Putamen (tissue), 1 donor: ENCODE results near the gene HYCC1.
A peak's percentile ranks its signal among the peaks of the same experiment; 100 is the strongest.

Experiments used
- DNase-seq: peaks from one replicate; pipeline ENCODE4 v3.0.0-alpha.2; 2016; ENCODE audit warnings: low spot score

The HYCC1 gene

GRCh38 chr7:23016345-23017253 lies 2.7 kb upstream of the HYCC1 start:
- DNase-seq: no peak

DNA sequence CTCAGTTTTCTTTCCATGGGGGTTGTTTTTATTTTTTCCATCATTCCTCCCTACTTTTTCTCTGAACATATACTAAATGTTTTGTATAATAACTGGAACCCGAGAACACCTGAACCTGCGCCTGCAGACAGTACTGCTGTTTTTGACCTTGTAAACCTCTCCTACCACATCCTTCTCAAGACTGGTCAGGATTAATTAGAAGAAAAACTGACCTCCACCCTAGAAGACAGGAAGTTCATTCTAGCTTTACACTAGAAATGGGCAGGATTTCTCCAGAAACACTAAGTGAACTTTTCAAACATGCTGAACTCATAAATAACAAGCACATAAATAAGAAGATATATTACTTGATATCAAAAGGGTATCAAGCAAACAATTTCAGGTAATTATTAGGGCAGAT lies 751 bp upstream of the HYCC1 start:
- DNase-seq: no peak

DNA sequence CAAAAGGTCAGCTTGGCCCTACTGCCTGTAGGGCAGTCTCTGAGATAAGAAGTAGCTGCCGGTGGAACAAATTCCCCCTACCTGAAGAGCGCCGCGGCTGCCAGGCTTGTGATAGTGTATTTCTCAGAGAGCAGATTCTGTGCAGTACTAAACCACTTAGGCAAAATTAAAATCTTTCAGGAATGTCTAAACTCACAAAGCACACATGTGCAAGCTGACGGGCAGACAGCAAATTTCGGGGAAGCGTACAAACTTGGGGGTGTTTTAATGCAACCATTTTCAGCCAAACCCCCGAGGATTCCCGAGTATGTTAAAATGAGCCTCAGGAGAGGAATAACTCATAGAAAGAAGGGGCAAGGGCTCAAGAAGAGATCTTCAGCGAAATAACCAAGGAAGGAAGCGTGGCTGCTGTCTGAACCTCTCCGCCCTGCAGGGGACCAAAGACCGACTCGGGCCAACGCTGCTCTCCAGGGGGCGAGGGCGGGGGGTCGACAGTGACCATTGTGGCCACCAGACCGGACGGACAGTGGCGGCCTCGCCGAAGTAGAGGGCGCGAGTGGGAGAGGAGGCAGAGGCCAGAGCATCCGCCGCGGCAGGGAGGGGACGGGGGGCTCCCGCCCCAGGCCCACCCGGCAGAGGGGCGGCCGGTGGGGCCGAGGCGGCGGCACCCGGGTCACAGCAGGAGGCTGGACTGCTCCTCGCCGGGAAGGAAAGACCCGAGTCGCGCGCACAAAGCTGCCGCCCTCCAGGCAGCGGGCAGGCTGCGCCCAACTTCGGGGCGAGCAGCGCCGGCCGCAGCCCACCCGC lies 819 bp downstream of the HYCC1 start:
- peak; percentile 23 for DNase-seq

- DNase-seq: no peak
Observed at GRCh38 chr7:23012186-23012585, 1.7 kb downstream of the HYCC1 start.

- DNase-seq: no peak
Observed at GRCh38 chr7:23011222-23011924, 2.6 kb downstream of the HYCC1 start.

- DNase-seq: no peak
Observed at GRCh38 chr7:23009303-23009702, 4.6 kb downstream of the HYCC1 start.

DNA sequence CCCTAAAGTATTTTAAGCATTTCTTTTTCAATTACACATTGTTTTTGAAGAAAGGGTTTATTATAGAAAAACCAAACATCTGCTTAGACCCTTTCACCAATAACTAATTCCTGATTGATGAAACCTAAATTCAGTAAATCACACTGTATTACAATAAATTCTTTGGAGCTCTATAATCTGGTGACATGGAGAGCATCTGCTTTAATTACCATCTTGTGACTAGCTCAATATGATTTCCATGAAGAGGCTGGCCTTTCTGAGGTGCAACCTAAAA lies 9.7 kb downstream of the HYCC1 start:
- DNase-seq: no peak

DNA sequence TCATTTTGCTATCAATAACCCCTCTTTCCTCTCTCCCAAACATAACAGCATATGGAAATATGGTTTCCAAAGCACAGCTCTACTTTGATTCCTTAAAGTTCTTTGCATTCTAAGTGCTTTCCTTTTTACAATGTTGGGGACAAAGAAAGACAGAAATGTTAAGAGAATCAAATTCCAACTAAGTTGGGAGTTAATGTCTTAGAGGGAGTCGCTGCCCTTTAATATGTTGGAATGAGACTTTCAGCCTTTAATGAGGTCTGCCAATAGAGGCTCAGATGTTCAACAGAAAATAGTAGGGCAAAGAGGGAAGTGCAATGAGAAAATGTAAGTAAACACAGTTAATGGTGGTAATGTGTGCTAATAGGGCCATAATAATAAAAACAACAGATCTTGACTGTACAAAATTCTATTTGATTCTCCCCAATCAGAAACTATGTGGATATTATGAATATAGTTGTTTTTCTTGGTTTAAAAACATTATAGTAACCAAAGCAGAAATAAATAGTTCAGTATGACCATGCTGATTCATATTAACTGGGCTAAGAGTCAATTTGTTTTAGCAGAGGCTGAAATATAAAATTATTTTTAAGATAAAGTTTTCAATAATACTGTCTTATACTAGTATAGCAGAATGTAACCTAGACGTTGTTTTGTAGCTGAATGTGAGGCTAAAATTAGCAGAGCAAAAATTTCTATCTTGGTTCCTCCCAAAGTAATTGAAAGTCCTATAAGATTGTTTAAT lies 10.3 kb downstream of the HYCC1 start:
- DNase-seq: no peak

DNA sequence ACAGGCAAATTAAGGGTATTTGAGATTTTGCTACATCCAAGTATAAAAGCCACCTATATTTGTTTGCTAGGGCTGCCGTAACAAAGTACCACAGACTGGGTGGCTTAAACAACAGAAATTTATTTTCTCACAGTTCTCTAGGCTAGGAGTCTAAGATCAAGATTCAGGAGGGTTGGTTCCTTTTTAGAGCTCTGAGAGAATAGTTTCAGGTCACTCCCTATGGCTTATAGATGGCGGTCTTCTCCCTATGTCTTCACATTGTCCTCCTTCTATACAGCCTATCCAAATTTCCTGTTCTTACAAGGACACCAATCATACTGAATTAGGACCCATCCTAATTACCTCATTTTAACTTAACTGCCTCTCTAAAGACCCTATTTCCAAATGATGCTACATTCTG lies 11.2 kb downstream of the HYCC1 start:
- DNase-seq: no peak

- no peak for DNase-seq
Observed at GRCh38 chr7:23001610-23002009, 12.3 kb downstream of the HYCC1 start.

DNA sequence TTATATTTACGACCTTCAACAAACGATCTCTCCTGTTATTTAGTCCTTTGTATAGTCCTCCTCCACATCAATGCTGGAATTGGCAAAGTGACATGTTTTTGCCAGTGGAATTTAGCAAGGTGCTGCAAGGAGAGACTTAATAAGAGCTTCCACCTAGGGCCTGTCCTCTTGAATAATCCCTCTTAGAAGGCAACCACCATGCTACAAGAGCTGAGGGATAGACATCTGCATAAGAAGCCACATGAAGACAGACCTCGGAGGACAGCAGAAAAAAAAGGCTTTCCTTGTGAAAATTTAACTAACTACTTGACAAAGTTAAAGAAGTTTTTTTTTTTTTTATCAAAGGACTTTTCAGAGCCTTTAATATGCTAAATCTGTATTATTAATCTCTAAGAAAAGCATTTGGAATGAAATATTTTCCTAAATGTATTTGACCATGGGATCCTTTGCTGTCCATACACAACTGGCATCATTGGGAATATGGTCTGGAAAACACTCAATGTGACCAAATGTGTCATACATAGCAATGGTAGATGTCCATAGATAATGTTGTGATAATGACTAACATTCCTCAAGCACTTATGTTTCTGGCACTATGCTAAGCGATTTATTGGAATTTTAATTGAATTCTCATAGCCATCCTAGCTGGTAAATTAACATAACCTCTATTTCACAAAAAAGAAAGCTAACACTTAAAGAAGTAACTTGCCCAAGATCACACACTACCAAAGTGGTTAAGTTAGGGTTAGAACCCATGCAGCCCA lies 13.2 kb downstream of the HYCC1 start:
- no peak for DNase-seq

- DNase-seq: no peak
Observed at GRCh38 chr7:22998519-22998896, 15.4 kb downstream of the HYCC1 start.

GRCh38 chr7:22997871-22998518 lies 15.9 kb downstream of the HYCC1 start:
- no peak for DNase-seq

- DNase-seq: no peak
Observed at GRCh38 chr7:22996470-22996869, 17.5 kb downstream of the HYCC1 start.

DNA sequence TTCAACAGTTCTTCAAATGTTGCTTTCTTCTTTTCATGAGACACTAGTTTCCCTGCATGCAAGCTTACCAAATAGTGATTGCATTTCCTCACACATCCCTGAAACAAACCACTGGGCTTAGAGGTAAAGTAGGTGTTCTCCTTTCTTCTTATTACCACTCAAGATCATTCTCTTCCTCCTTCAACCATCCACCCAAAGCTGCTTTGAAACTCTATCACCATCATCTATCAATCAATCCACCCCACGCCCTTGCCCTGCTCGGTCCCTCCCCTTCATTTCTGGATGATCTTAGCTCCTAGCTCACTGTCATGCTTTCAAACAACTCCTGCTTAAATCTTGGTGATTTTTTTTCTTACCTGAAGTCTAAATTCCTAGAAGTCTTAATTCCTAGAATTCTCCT lies 18.9 kb downstream of the HYCC1 start:
- no peak for DNase-seq

DNA sequence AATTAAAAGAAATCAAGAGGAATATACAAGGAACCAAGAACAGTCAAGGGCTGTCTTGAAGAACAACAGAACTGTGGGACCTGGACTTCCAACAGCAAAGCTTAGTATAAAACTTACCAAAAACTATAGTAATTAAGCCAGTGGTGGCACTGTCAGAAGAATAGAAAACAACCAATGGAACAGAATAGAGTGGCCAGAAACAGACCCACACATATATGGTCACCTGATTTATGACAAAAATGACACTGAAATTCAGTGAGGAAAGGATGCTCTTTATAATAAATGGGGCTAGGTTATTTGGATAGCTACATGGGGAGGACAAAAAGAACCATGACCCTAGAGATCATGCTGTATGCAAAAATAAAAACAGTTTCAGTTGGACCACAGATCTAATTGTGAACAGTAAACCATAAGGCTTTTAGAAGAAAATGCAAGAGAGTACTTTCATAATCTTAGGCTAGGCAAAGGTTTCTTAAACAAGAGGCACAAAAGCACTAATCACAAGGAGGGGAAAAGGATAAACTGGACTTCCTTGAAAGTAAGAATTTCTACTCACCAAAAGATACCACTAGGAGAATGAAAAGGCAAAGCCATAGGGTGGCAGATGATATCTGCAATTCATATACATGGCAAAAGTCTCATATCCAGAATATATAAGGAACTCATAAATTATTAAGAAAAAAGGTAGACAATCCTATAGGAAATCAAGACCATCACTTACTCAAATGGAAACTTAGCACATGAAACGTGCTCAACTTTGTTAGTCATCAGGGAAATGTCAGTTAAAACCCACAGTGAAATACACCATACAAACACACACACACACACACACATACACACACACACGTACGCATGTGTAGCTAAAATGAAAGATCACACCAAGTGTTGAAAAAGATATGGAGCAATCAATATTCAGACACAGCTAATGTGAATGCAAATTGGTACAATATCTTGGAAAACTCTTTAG lies 20.8 kb downstream of the HYCC1 start:
- DNase-seq: no peak

DNA sequence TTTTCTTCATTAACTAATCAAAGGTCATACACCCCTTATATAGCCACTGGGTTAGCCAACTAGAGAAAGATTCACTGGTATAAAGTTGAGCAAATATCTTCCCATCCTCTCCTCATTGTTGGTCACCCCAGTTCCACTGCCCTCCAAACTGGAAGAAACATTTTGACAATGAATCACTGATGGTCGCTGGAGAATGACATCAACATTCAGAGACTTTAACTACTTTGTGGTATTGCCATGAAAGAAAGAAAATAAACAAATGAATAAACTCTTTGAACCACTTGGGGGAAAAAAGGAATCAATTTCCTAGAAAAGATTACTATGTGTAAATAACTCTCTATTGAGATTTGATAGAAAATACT lies 23.4 kb downstream of the HYCC1 start:
- DNase-seq: no peak

- DNase-seq: no peak
Observed at GRCh38 chr7:22989643-22990587, 24.0 kb downstream of the HYCC1 start.

DNA sequence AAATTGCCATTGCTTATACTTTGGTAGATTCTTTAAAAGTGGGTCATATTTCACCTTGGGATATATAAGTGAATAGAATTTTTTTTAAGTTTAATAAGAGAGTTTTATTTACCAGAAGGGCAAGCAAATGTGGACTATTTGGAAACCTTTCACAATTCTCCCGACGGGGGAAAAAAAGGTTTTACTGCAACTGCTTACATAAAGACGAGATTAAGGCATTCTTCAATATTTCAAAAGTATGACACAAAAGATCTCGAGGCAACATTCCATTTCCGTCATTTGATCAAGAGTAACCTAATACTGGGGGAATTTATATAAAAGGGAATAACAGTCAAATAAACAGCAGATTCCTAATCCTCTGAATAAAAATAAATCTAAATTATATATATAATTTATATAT lies 28.5 kb downstream of the HYCC1 start:
- no peak for DNase-seq
